ENCODE data around the gene GAB2.

The GAB2 gene

GRCh38 chr11:78415338-78415737 lies 2.3 kb downstream of the GAB2 start:
- Histone ChIP-seq H3K36me3 (ENCODE audit: insufficient read depth, low read depth, low read length) (no peaks in the 10 kb centered on the region), H3K27ac (ENCODE audit: low read length) (no peak overlapping the region), H3K4me1 (ENCODE audit: insufficient read depth, low read length) (0 out of 2 replicates have a peak, but pooled peaks cover 4% of the 10 kb centered on the region), H3K9me3 (ENCODE audit: insufficient read depth, low read depth, low read length) (no peaks in the 10 kb centered on the region; the same call in 1 of the 2 replicates), H3K4me3 (ENCODE audit: low read length) (no peak overlapping the region), H3K27me3 (ENCODE audit: insufficient read depth, low read length) (peaks cover 24% of the 10 kb centered on the region), H3K9ac (ENCODE audit: low read depth, low read length) (no peak overlapping the region)

GRCh38 chr11:78414321-78415051 lies 3.1 kb downstream of the GAB2 start:
- Histone ChIP-seq H3K9me3 (ENCODE audit: insufficient read depth, low read depth, low read length) (peaks cover 5% of the 10 kb centered on the region), H3K9ac (ENCODE audit: low read depth, low read length) (no peak overlapping the region), H3K36me3 (ENCODE audit: insufficient read depth, low read depth, low read length) (no peaks in the 10 kb centered on the region), H3K27ac (ENCODE audit: low read length) (no peak overlapping the region), H3K4me3 (ENCODE audit: low read length) (no peak overlapping the region), H3K27me3 (ENCODE audit: insufficient read depth, low read length) (peaks cover 21% of the 10 kb centered on the region), H3K4me1 (ENCODE audit: insufficient read depth, low read length) (0 out of 2 replicates have a peak, but pooled peaks cover 4% of the 10 kb centered on the region)

- no peaks in the 10 kb centered on the region for H3K27me3 ChIP-seq (ENCODE audit: insufficient read depth, low read length)
- peaks cover 10% of the 10 kb centered on the region for H3K9me3 ChIP-seq (ENCODE audit: insufficient read depth, low read depth, low read length)
- no peak overlapping the region for H3K4me3 ChIP-seq (ENCODE audit: low read length)
- H3K4me1 ChIP-seq (ENCODE audit: insufficient read depth, low read length), result no peaks in the 10 kb centered on the region
- no peak overlapping the region for H3K27ac ChIP-seq (ENCODE audit: low read length)
- H3K36me3 ChIP-seq (ENCODE audit: insufficient read depth, low read depth, low read length), result no peaks in the 10 kb centered on the region
- H3K9ac ChIP-seq (ENCODE audit: low read depth, low read length), result no peak overlapping the region
Observed at GRCh38 chr11:78408619-78409018, 9.0 kb downstream of the GAB2 start.

GRCh38 chr11:78406568-78407196 lies 10.9 kb downstream of the GAB2 start:
- Histone ChIP-seq H3K9ac (ENCODE audit: low read depth, low read length) (no peak overlapping the region), H3K4me3 (ENCODE audit: low read length) (no peak overlapping the region), H3K4me1 (ENCODE audit: insufficient read depth, low read length) (no peaks in the 10 kb centered on the region), H3K27ac (ENCODE audit: low read length) (no peak overlapping the region), H3K9me3 (ENCODE audit: insufficient read depth, low read depth, low read length) (peaks cover 10% of the 10 kb centered on the region), H3K27me3 (ENCODE audit: insufficient read depth, low read length) (no peaks in the 10 kb centered on the region), H3K36me3 (ENCODE audit: insufficient read depth, low read depth, low read length) (no peaks in the 10 kb centered on the region)

GRCh38 chr11:78405805-78406204 lies 11.8 kb downstream of the GAB2 start:
- no peak overlapping the region for H3K9ac ChIP-seq (ENCODE audit: low read depth, low read length)
- no peaks in the 10 kb centered on the region for H3K4me1 ChIP-seq (ENCODE audit: insufficient read depth, low read length)
- peaks cover 10% of the 10 kb centered on the region for H3K9me3 ChIP-seq (ENCODE audit: insufficient read depth, low read depth, low read length)
- H3K27ac ChIP-seq (ENCODE audit: low read length), result no peak overlapping the region
- peaks cover 5% of the 10 kb centered on the region; the same call in 1 of the 2 replicates for H3K27me3 ChIP-seq (ENCODE audit: insufficient read depth, low read length)
- H3K36me3 ChIP-seq (ENCODE audit: insufficient read depth, low read depth, low read length), result no peaks in the 10 kb centered on the region
- H3K4me3 ChIP-seq (ENCODE audit: low read length), result no peak overlapping the region

GRCh38 chr11:78403781-78404180 lies 13.8 kb downstream of the GAB2 start:
- no peak overlapping the region for H3K4me3 ChIP-seq (ENCODE audit: low read length)
- peaks cover 18% of the 10 kb centered on the region for H3K4me1 ChIP-seq (ENCODE audit: insufficient read depth, low read length)
- 0 out of 2 replicates have a peak, but pooled peaks cover 1% of the 10 kb centered on the region for H3K9me3 ChIP-seq (ENCODE audit: insufficient read depth, low read depth, low read length)
- no peak overlapping the region for H3K27ac ChIP-seq (ENCODE audit: low read length)
- peaks cover 24% of the 10 kb centered on the region; the same call in 1 of the 2 replicates for H3K27me3 ChIP-seq (ENCODE audit: insufficient read depth, low read length)
- H3K36me3 ChIP-seq (ENCODE audit: insufficient read depth, low read depth, low read length), result no peaks in the 10 kb centered on the region
- H3K9ac ChIP-seq (ENCODE audit: low read depth, low read length), result no peak overlapping the region

GRCh38 chr11:78402847-78403246 lies 14.8 kb downstream of the GAB2 start:
- H3K27me3 ChIP-seq (ENCODE audit: insufficient read depth, low read length), result peaks cover 33% of the 10 kb centered on the region; the same call in 1 of the 2 replicates
- no peak overlapping the region for H3K4me3 ChIP-seq (ENCODE audit: low read length)
- no peaks in the 10 kb centered on the region for H3K9me3 ChIP-seq (ENCODE audit: insufficient read depth, low read depth, low read length)
- H3K4me1 ChIP-seq (ENCODE audit: insufficient read depth, low read length), result peaks cover 21% of the 10 kb centered on the region
- no peak overlapping the region for H3K9ac ChIP-seq (ENCODE audit: low read depth, low read length)
- no peak overlapping the region for H3K27ac ChIP-seq (ENCODE audit: low read length)
- H3K36me3 ChIP-seq (ENCODE audit: insufficient read depth, low read depth, low read length), result no peaks in the 10 kb centered on the region

- Histone ChIP-seq H3K9ac (ENCODE audit: low read depth, low read length) (no peak overlapping the region), H3K4me1 (ENCODE audit: insufficient read depth, low read length) (peaks cover 21% of the 10 kb centered on the region), H3K36me3 (ENCODE audit: insufficient read depth, low read depth, low read length) (no peaks in the 10 kb centered on the region), H3K27me3 (ENCODE audit: insufficient read depth, low read length) (peaks cover 40% of the 10 kb centered on the region; the same call in 1 of the 2 replicates), H3K9me3 (ENCODE audit: insufficient read depth, low read depth, low read length) (no peaks in the 10 kb centered on the region), H3K27ac (ENCODE audit: low read length) (no peak overlapping the region), H3K4me3 (ENCODE audit: low read length) (no peak overlapping the region)
Observed at GRCh38 chr11:78400702-78401101, 16.9 kb downstream of the GAB2 start.

- Histone ChIP-seq H3K27ac (ENCODE audit: low read length) (no peak overlapping the region), H3K36me3 (ENCODE audit: insufficient read depth, low read depth, low read length) (no peaks in the 10 kb centered on the region), H3K9ac (ENCODE audit: low read depth, low read length) (no peak overlapping the region), H3K9me3 (ENCODE audit: insufficient read depth, low read depth, low read length) (no peaks in the 10 kb centered on the region), H3K27me3 (ENCODE audit: insufficient read depth, low read length) (peaks cover 40% of the 10 kb centered on the region; the same call in 1 of the 2 replicates), H3K4me1 (ENCODE audit: insufficient read depth, low read length) (peaks cover 21% of the 10 kb centered on the region), H3K4me3 (ENCODE audit: low read length) (no peak overlapping the region)
Observed at GRCh38 chr11:78400116-78400515, 17.5 kb downstream of the GAB2 start.

GRCh38 chr11:78399136-78399535 lies 18.5 kb downstream of the GAB2 start:
- H3K27ac ChIP-seq (ENCODE audit: low read length), result no peak overlapping the region
- H3K36me3 ChIP-seq (ENCODE audit: insufficient read depth, low read depth, low read length), result no peaks in the 10 kb centered on the region
- peaks cover 21% of the 10 kb centered on the region for H3K4me1 ChIP-seq (ENCODE audit: insufficient read depth, low read length)
- no peak overlapping the region for H3K9ac ChIP-seq (ENCODE audit: low read depth, low read length)
- peaks cover 40% of the 10 kb centered on the region; the same call in 1 of the 2 replicates for H3K27me3 ChIP-seq (ENCODE audit: insufficient read depth, low read length)
- H3K9me3 ChIP-seq (ENCODE audit: insufficient read depth, low read depth, low read length), result no peaks in the 10 kb centered on the region
- peak overlapping the region; percentile 15; the same call in 1 of the 2 replicates for H3K4me3 ChIP-seq (ENCODE audit: low read length)

- Histone ChIP-seq H3K9me3 (ENCODE audit: insufficient read depth, low read depth, low read length) (no peaks in the 10 kb centered on the region), H3K4me3 (ENCODE audit: low read length) (0 out of 2 replicates have a peak overlapping the region, but pooled peaks have one; percentile 15), H3K4me1 (ENCODE audit: insufficient read depth, low read length) (peaks cover 21% of the 10 kb centered on the region), H3K9ac (ENCODE audit: low read depth, low read length) (no peak overlapping the region), H3K36me3 (ENCODE audit: insufficient read depth, low read depth, low read length) (no peaks in the 10 kb centered on the region), H3K27me3 (ENCODE audit: insufficient read depth, low read length) (peaks cover 40% of the 10 kb centered on the region; the same call in 1 of the 2 replicates), H3K27ac (ENCODE audit: low read length) (no peak overlapping the region)
Observed at GRCh38 chr11:78398715-78399114, 18.9 kb downstream of the GAB2 start.

GRCh38 chr11:78397398-78397797 lies 20.2 kb downstream of the GAB2 start:
- H3K36me3 ChIP-seq (ENCODE audit: insufficient read depth, low read depth, low read length), result no peaks in the 10 kb centered on the region
- H3K27ac ChIP-seq (ENCODE audit: low read length), result no peak overlapping the region
- no peak overlapping the region for H3K4me3 ChIP-seq (ENCODE audit: low read length)
- peaks cover 21% of the 10 kb centered on the region for H3K4me1 ChIP-seq (ENCODE audit: insufficient read depth, low read length)
- H3K9me3 ChIP-seq (ENCODE audit: insufficient read depth, low read depth, low read length), result no peaks in the 10 kb centered on the region
- H3K9ac ChIP-seq (ENCODE audit: low read depth, low read length), result no peak overlapping the region
- H3K27me3 ChIP-seq (ENCODE audit: insufficient read depth, low read length), result peaks cover 40% of the 10 kb centered on the region; the same call in 1 of the 2 replicates

Data from iPS-20b (cell line).